Erythroblast (primary cell): ENCODE results near the gene AMELX.

ENCODE experiments used
- GATA1 ChIP-seq: IDR thresholded peaks from 2 replicates; pipeline ENCODE4 v1.6.1; 2011; ENCODE audit warnings: low read depth, mild to moderate bottlenecking, control low read depth, low read length, moderate library complexity
- POLR2A ChIP-seq: IDR thresholded peaks from 2 replicates; pipeline ENCODE4 v1.6.1; 2011; ENCODE audit warnings: mild to moderate bottlenecking, low read length

GRCh38 chrX:11298600-11298999, 5.4 kb downstream of the AMELX start:
- no peak for TF ChIP-seq POLR2A
- no peak for TF ChIP-seq GATA1
